Tibial nerve (tissue), 4 donors: ENCODE results near the gene OR2B2. TPM values are rescaled to one million over a fixed set of nuclear protein-coding genes. Genes with fewer than 3 reads are reported as not detected.
"Not testable (repeated sequence)": the region's sequence is repeated elsewhere in the genome, so short reads cannot be mapped to it uniquely, and the experiment has no call there.

ENCODE experiments used
- DNase-seq, 2 donors: peaks; one replicate each; pipeline ENCODE4 v3.0.0-alpha.2; 2019; ENCODE audit warnings: low spot score in 2 of 2
- H3K27ac ChIP-seq, 4 donors: fragments of 200-600 bp; sonication (generic) in 3 of 4; one replicate each; pipeline ENCODE4 v1.5.1; 2017 to 2019; ENCODE audit warnings: mild to moderate bottlenecking in 1 of 4
- H3K27me3 ChIP-seq, 2 donors: fragments of 200-600 bp; sonication (generic) in 1 of 2; one replicate each; pipeline versions ENCODE4 v1.5.1 to v1.6.0; 2017 to 2019
- H3K36me3 ChIP-seq, 3 donors: fragments of 200-600 bp; sonication (generic); one replicate each; pipeline ENCODE4 v1.5.1; 2018 to 2019
- H3K4me1 ChIP-seq, 4 donors: fragments of 200-600 bp; sonication (generic) in 3 of 4; one replicate each; pipeline ENCODE4 v1.5.1; 2017 to 2019
- H3K4me3 ChIP-seq, 4 donors: fragments of 200-600 bp; sonication (generic) in 3 of 4; one replicate each; pipeline ENCODE4 v1.5.1; 2017 to 2019; ENCODE audit warnings: mild to moderate bottlenecking in 1 of 4, moderate library complexity in 1 of 4
- H3K9me3 ChIP-seq, 4 donors: fragments of 200-600 bp; sonication (generic) in 3 of 4; one replicate each; pipeline ENCODE4 v1.5.1; 2017 to 2019
- EP300 ChIP-seq, 2 donors: sonication (generic); formaldehyde crosslinking; IDR thresholded peaks; one replicate each; pipeline ENCODE4 v1.6.1; 2017; ENCODE audit warnings: antibody characterized with exemption in 2 of 2, mild to moderate bottlenecking in 1 of 2
- POLR2A ChIP-seq, 2 donors: fragments of 450-650 bp; IDR thresholded peaks; one replicate each; pipeline ENCODE4 v1.6.1; 2017; ENCODE audit warnings: antibody characterized with exemption in 2 of 2, mild to moderate bottlenecking in 2 of 2, moderate library complexity in 2 of 2
- WGBS, 2 donors: methylation state at CpG; one replicate each; pipeline ENCODE4 v1.1.5; 2018; 5-methylcytosine and 5-hydroxymethylcytosine counted together
- total RNA-seq, 4 donors: library from RNA; depleted of rRNA; stranded (reverse); fragments of >200 nt; gene quantifications; one replicate each; pipeline ENCODE4 v1.1.0, GENCODE V29; 2016
- TF ChIP-seq, protein P1 (sequence below), 5 experiments: fragments of 200-600 bp in 3 of 5; fragments of 450-650 bp in 2 of 5; sonication (generic) in 3 of 5; IDR thresholded peaks; one replicate each; pipeline ENCODE4 v1.5.1; 2016 to 2019; ENCODE audit warnings: antibody characterized with exemption in 5 of 5, mild to moderate bottlenecking in 3 of 5, moderate library complexity in 2 of 5

OR2B2 gene
- total RNA-seq, 4 donors from 2014 or later, result not detected

DNA sequence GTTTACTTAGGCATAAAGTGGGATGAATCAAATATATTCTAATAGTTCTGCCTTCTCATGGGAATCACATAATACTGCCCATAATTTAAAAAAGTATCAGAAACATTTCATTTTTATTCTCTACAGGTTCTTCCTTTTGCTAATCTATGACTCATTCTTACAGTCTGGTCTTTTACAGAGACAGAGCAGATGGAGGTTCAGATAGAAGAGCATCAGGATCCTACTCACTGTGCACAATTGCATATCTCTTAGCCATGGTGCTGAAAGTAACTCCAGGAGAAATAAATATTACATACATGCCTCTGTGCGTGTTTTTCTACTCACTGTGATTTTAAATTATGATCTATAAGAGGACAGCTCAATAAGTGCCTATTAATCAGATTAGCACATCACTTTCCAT is 28.6 kb upstream of the OR2B2 start:
- H3K4me3 ChIP-seq, result no peak overlapping the region
- H3K27ac ChIP-seq, result no peak overlapping the region
- H3K27me3 ChIP-seq, result no peaks in the 10 kb centered on the region
- TF ChIP-seq POLR2A (IDR thresholded peaks at IDR 0.05), result no peak
- TF ChIP-seq EP300 (IDR thresholded peaks at IDR 0.05), result no peak
- TF ChIP-seq, protein P1, sequence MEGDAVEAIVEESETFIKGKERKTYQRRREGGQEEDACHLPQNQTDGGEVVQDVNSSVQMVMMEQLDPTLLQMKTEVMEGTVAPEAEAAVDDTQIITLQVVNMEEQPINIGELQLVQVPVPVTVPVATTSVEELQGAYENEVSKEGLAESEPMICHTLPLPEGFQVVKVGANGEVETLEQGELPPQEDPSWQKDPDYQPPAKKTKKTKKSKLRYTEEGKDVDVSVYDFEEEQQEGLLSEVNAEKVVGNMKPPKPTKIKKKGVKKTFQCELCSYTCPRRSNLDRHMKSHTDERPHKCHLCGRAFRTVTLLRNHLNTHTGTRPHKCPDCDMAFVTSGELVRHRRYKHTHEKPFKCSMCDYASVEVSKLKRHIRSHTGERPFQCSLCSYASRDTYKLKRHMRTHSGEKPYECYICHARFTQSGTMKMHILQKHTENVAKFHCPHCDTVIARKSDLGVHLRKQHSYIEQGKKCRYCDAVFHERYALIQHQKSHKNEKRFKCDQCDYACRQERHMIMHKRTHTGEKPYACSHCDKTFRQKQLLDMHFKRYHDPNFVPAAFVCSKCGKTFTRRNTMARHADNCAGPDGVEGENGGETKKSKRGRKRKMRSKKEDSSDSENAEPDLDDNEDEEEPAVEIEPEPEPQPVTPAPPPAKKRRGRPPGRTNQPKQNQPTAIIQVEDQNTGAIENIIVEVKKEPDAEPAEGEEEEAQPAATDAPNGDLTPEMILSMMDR (IDR thresholded peaks at IDR 0.05), result no peak
- no peak for DNase-seq
- WGBS, 2 donors, result 74 to 78% methylated on average over 1 of the region's 1 CpG
- H3K36me3 ChIP-seq, result no peaks in the 10 kb centered on the region
- H3K9me3 ChIP-seq, result peaks cover 0 to 3% (median 0%) of the 10 kb centered on the region in 4 donors
- H3K4me1 ChIP-seq, result no peaks in the 10 kb centered on the region

GRCh38 chr6:27931209-27931608 is 19.0 kb upstream of the OR2B2 start:
- H3K27ac ChIP-seq, result no peak overlapping the region
- no peak for DNase-seq
- WGBS, 2 donors, result 81 to 87% methylated on average over 2 of the region's 2 CpGs
- H3K27me3 ChIP-seq, result no peaks in the 10 kb centered on the region
- no peaks in the 10 kb centered on the region for H3K36me3 ChIP-seq
- H3K4me3 ChIP-seq, result no peak overlapping the region
- no peaks in the 10 kb centered on the region for H3K4me1 ChIP-seq
- TF ChIP-seq EP300 (IDR thresholded peaks at IDR 0.05) (no peak), POLR2A (IDR thresholded peaks at IDR 0.05) (no peak)
- TF ChIP-seq, protein P1 (IDR thresholded peaks at IDR 0.05), result no peak
- peaks cover 0 to 9% (median 0%) of the 10 kb centered on the region in 4 donors for H3K9me3 ChIP-seq

GRCh38 chr6:27929930-27930329 is 17.7 kb upstream of the OR2B2 start:
- not testable (repeated sequence) for H3K4me3 ChIP-seq, H3K4me1 ChIP-seq, H3K27ac ChIP-seq, H3K9me3 ChIP-seq, H3K27me3 ChIP-seq, H3K36me3 ChIP-seq, DNase-seq
- 82 to 87% methylated on average over 5 of the region's 5 CpGs for WGBS, 2 donors

DNA sequence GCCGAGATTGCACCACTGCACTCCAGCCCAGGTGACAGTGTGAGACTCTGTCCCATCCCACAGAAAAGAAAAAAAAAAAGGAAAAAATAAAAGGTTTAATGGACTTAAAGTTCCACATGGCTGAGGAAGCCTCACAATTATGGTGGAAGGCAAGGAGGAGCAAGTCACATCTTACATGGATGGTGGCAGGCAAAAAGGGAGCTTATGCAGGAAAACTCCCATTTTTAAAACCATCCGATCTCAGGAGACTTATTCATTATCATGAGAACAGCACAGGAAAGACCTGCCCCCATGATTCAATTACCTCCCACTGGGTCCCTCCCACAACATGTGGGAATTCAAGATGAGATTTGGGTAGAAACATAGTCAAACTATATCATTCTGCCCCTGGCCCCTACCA is 15.8 kb upstream of the OR2B2 start:
- not testable (repeated sequence) for H3K9me3 ChIP-seq, H3K4me3 ChIP-seq, DNase-seq, H3K27me3 ChIP-seq, H3K36me3 ChIP-seq, H3K27ac ChIP-seq, H3K4me1 ChIP-seq
- WGBS, 2 donors, result 87 to 95% methylated on average over 2 of the region's 2 CpGs

DNA sequence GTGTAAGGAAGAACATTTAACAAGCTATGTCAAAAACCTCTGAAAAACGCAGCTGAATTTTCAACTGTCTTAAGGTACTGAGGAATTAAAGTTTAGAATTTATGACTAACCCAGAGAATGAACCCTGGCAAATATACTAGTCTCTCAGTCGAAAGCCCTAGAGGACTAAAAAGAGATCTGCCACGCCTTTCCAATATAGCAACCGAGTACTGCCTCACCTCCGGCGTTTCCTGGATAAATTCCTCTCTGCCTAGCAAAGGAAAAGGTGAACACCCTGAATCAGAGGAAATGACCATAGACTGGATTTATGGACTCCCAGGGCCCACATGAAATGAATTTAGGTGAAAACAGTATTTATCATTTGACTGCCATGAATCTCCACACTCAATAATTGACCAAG is 12.0 kb upstream of the OR2B2 start:
- 81 to 83% methylated on average over 6 of the region's 6 CpGs for WGBS, 2 donors
- TF ChIP-seq POLR2A (IDR thresholded peaks at IDR 0.05) (no peak), EP300 (IDR thresholded peaks at IDR 0.05) (no peak)
- TF ChIP-seq, protein P1 (IDR thresholded peaks at IDR 0.05), result no peak
- H3K9me3 ChIP-seq, result peaks cover 0 to 6% (median 0%) of the 10 kb centered on the region in 4 donors
- no peak overlapping the region for H3K4me3 ChIP-seq
- no peaks in the 10 kb centered on the region for H3K36me3 ChIP-seq
- DNase-seq, result no peak
- H3K4me1 ChIP-seq, result no peaks in the 10 kb centered on the region
- H3K27ac ChIP-seq, result no peak overlapping the region
- H3K27me3 ChIP-seq, result no peaks in the 10 kb centered on the region

GRCh38 chr6:27922949-27923348 is 10.8 kb upstream of the OR2B2 start:
- Histone ChIP-seq H3K4me3 (no peak overlapping the region), H3K9me3 (no peaks in the 10 kb centered on the region), H3K27me3 (peaks cover 0 to 2% of the 10 kb centered on the region in 2 donors), H3K27ac (no peak overlapping the region), H3K36me3 (no peaks in the 10 kb centered on the region), H3K4me1 (no peaks in the 10 kb centered on the region)
- no peak for DNase-seq
- TF ChIP-seq, protein P1 (IDR thresholded peaks at IDR 0.05), result no peak
- TF ChIP-seq POLR2A (IDR thresholded peaks at IDR 0.05), result no peak
